ENCODE data around the gene TEC. TPM values are rescaled to one million over a fixed set of nuclear protein-coding genes. Genes with fewer than 3 reads are reported as not detected.

The TEC gene
- total RNA-seq, 1 donor from 2014 or later = 1.4 TPM

DNA sequence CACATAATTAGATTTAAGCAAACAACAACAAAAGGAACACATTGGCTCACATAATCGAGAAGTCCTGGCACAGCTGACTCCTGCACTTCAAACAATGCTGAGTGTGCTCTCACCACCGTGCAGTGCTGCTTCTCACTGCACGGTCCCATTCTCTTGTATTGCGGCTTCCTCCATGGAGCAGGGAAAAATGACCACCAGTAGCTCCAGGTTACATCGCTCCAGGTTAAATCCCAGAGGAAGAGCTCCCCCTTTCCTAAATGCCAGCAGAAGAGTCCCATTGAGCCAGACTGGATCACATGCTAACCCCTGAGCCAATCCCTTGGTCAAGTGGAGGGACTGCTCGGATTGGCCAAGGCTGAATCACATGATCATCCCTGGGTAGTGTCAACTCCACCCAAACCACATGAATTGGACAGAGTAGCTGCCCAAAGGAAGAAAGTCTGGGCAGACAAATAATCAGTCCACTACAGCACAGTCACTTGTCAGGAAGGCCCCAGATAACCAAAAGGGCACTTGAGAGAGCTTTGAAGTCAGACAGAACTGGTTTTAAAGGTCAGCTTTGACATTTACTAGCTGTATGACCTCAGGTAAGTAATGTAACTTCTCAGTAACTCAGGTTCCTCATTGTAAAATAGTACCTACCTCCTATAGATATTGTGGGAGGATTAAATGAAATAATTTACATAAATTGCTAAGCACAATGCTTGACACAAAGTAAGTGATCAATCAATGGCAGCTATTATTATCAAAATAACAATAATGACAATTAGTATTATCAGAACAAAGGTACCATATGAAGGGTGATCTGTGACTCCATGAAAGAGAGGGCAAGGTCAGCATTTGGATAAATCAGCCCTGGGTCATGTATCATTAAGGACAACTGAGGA, 14.3 kb downstream of the TEC start:
- no peak overlapping the region for H3K4me3 ChIP-seq (ENCODE audit: low read depth, low read length)
- no peak for DNase-seq (ENCODE audit: low read depth)
- TF ChIP-seq, protein P1, sequence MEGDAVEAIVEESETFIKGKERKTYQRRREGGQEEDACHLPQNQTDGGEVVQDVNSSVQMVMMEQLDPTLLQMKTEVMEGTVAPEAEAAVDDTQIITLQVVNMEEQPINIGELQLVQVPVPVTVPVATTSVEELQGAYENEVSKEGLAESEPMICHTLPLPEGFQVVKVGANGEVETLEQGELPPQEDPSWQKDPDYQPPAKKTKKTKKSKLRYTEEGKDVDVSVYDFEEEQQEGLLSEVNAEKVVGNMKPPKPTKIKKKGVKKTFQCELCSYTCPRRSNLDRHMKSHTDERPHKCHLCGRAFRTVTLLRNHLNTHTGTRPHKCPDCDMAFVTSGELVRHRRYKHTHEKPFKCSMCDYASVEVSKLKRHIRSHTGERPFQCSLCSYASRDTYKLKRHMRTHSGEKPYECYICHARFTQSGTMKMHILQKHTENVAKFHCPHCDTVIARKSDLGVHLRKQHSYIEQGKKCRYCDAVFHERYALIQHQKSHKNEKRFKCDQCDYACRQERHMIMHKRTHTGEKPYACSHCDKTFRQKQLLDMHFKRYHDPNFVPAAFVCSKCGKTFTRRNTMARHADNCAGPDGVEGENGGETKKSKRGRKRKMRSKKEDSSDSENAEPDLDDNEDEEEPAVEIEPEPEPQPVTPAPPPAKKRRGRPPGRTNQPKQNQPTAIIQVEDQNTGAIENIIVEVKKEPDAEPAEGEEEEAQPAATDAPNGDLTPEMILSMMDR (conservative IDR thresholded peaks at IDR 0.05; ENCODE audit: low read depth, low read length) = no peak

DNA sequence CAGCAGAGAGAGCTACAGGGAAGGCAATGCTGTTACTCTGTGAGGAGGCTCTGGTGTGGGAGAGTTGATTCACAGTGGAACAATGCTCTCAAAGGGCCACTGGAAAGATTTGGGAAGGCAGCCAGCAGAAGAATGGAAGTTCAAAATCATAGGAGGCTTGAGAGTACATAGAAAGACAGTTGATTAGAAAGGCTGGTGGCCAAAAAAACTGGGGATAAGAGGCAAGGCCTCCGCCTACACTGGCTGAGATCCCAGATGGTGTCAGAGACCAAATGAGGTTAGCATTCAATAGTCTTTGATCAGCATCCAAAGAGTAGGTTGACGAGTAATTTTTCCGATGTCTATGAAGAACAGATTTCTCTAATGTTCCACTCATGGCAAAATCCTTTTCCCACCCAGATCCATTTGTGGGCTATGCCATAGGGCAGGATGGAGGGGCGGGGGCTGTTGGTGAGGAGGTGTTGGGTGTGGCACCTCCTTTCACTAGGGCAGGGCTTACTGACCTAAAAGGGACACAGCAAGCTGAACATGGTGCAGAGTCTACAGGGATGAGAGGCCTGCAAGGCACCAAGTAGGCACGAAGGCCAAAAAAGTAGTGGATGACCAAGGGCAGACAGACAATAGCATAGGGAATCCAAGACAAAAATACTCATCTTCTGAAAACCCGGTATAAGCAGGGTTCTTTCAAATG, 15.1 kb downstream of the TEC start:
- TF ChIP-seq, protein P1 (conservative IDR thresholded peaks at IDR 0.05; ENCODE audit: low read depth, low read length) = no peak
- no peak overlapping the region for H3K4me3 ChIP-seq (ENCODE audit: low read depth, low read length)
- DNase-seq (ENCODE audit: low read depth) = no peak

DNA sequence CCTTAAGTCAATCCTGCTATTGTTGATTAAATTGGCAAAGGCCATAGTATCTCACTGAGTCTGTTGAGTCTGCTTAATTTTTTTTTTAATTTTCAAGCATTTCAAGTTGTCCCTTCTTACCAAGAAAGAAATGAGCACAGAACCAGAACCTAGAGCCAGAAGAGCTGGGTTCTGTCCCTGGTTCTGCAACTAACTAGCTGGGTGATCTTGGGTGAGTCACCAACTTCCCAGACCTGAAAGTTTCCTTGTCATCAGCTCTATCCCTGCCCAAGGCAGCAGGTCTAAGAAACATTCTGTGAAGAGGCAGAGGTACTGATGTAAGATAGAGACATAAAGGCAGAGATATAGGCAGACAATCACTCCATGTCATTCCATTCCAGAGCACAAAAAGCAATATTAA, 17.3 kb downstream of the TEC start:
- DNase-seq (ENCODE audit: low read depth) = no peak
- H3K4me3 ChIP-seq (ENCODE audit: low read depth, low read length) = no peak overlapping the region
- TF ChIP-seq, protein P1 (conservative IDR thresholded peaks at IDR 0.05; ENCODE audit: low read depth, low read length) = no peak

DNA sequence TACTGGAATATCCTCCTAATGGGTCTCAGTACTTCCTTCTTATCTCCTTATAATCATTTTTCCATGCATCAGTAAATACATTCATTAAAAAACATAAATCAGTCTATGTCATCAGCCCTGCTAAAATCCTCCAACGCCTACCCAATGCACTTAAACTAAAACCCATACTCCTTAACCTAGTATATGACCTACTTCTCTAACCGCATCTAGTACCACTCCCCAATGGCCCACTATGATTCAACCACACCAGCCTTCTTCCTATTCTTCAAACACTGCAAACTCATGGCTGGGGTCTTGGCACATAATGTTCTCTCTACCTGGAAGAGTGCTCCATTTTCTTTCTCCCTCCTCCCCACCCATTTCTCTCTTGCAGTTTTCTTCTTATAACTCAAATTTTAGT, 18.7 kb downstream of the TEC start:
- TF ChIP-seq, protein P1 (conservative IDR thresholded peaks at IDR 0.05; ENCODE audit: low read depth, low read length) = no peak
- H3K4me3 ChIP-seq (ENCODE audit: low read depth, low read length) = no peak overlapping the region
- no peak for DNase-seq (ENCODE audit: low read depth)

DNA sequence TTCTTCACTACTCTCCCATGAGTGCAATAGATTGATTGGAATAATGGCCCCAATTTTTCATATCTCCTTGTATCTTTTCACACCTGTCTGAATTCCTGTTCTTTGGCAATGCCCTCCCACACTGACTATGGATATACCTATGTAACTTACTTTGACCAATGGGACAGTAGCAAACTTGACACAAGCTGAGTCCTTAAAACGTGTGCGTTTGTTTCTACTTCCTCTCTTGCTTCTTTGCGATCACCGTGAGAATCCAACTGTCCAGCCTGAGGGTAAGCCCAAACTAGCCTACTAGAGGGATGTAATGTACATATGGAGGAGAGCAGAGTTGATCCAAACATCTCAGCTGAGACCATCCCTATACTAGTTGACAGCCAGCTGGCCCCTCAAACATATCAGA, 19.3 kb downstream of the TEC start:
- no peak overlapping the region for H3K4me3 ChIP-seq (ENCODE audit: low read depth, low read length)
- DNase-seq (ENCODE audit: low read depth) = no peak
- TF ChIP-seq, protein P1 (conservative IDR thresholded peaks at IDR 0.05; ENCODE audit: low read depth, low read length) = no peak

DNA sequence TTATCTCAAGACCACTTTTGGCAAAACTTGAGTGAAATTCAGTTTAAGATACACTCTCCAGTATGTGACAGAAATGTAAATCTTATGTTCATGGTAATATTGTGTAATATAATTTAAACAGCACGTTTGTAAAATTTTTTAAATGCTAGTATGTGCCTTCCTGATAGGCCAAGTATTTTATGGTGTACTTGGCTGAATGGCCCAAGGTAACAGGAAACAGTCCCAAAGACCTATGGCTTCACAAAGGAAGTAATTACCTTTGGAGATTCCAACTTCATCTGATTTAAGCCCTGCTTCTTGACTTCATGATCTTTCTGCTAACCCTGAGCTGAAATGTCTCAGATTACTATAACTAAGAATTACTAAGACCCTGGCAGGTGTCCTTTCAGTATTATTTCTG, 20.3 kb downstream of the TEC start:
- no peak overlapping the region for H3K4me3 ChIP-seq (ENCODE audit: low read depth, low read length)
- TF ChIP-seq, protein P1 (conservative IDR thresholded peaks at IDR 0.05; ENCODE audit: low read depth, low read length) = no peak
- no peak for DNase-seq (ENCODE audit: low read depth)

Measured in epithelial cell of proximal tubule (primary cell).